ENCODE data around the gene SMARCAL1.

Gene SMARCAL1

DNA sequence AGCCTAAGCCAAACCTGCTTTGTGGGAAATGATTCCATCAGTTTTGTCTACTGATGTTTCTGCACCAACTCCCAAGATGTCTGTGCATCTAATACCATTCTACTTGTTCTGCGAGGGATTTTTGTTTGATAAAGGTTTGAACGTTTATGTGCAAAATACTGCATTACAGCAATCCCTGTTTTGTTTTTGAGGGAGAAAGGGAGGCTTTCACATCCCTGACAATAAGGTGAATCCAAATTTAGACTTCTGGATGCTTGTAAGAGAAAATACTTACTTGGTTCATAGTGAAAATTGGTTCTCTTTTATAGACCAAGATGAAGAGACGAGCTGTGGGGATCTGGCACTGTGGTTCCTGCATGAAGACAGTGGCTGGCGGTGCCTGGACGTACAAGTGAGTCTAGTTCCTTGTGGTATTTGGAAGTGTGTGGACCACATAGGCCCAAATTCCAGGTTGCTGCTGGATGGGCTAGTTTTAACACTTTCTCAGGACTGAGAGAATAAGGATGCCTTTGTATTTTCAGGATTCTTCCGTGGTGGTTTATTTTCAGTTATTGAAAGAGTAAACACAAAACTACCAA is 87.4 kb downstream of the SMARCAL1 start:
- in situ Hi-C loops (cut with MboI; ENCODE audit: low sequenced_read_pairs), result loop anchor here (25.0 kb wide), 1 partner anchor 163 kb away; no protein-coding TSS in a partner anchor

DNA sequence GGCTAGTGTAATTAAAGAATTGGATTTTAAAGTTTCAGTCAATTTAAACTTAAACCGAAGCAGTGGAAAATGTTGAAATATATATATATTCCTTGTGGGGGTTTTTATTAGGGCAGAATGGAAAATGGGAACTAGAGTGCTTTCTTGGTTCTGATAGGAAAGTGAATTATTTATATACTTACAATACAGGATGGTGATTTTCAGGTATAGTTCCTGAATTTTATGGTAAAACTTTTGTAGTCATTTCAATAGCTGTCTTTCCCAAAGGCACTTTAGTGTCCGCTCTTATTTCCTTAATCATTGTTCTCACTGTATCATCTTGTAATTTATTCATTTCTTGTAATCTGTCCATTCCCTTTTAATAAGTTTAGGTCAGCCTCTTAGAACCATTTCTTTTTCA is 88.3 kb downstream of the SMARCAL1 start:
- in situ Hi-C loops (cut with MboI; ENCODE audit: low sequenced_read_pairs), result loop anchor here (25.0 kb wide), 1 partner anchor 162 kb away; no protein-coding TSS in a partner anchor

DNA sequence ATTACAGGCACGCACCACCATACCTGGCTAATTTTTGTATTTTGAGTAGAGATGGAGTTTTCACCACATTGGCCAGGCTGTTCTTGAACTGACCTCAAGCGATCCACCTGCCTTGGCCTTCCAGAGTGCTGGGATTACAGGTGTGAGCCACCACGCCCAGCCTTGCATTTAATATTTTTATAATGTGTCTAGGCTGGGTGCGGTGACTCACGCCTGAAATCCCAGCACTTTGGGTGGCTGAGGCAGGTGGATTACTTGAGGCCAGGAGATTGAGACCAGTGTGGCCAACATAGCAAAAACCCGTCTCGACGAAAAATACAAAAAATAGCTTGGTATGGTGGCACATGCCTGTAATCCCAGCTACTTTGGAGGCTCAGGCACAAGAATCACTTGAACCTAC is 89.6 kb downstream of the SMARCAL1 start:
- in situ Hi-C loops (cut with MboI; ENCODE audit: low sequenced_read_pairs), result loop anchor here (25.0 kb wide), 1 partner anchor 160 kb away; no protein-coding TSS in a partner anchor

DNA sequence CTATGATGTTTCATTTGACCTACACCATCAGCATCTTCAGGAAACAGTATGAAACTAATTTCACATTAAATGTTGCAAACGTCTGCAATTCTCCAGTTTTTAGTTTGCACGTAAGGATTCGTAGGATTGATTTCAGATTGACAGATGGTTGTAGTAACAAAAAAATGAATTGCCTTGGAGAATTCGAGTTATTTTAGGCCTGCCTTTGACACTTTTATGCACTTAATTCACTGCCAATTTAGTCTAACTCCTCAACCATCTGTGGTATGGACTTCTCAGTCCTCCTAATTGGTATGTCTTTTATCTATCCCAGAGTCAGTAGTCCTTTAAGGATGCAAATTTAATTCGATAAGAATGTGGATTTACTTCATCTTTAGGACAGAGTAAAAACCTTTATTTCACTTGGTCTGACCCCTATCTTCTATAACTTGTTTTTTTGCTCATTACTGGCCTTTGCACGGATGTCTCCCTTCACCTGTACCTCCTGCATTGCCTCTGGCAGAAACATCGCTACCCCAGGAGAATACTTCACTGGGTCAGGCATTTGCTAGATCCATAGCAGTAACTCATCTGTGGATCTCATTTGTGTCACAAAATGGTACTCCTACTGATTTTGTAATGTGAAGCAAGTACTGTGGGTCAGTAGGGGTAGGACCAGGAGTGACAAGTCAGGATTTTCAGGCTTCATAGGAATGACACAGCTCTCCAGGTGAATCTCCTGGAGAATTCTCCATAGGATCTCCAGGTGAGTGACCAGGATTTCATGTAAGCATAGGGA is 90.3 kb downstream of the SMARCAL1 start:
- in situ Hi-C loops (cut with MboI; ENCODE audit: low sequenced_read_pairs), result loop anchor here (25.0 kb wide), 1 partner anchor 160 kb away; no protein-coding TSS in a partner anchor

DNA sequence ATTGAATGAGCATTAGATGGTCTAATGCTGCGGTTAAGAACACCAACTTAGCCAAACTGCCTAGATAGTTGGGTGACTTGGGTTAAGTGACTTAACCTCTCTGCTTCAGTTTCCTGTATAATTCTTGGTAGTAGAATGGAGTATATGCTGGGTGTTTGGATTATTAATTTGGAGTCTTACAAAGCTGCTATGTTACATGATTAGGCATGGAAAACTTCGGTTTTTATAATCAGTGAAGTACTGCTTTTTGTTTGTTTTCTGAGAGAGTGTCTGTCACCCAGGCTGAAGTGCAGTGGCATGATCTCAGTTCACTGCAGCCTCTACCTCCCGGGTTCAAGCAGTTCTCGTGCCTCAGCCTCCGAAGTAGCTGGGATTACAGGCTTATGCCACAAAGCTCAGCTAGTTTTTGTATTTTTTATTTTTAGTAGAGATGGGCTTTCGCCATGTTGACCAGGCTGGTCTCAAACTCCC is 90.9 kb downstream of the SMARCAL1 start:
- in situ Hi-C loops (cut with MboI; ENCODE audit: low sequenced_read_pairs), result loop anchor here (25.0 kb wide), 1 partner anchor 159 kb away; no protein-coding TSS in a partner anchor

DNA sequence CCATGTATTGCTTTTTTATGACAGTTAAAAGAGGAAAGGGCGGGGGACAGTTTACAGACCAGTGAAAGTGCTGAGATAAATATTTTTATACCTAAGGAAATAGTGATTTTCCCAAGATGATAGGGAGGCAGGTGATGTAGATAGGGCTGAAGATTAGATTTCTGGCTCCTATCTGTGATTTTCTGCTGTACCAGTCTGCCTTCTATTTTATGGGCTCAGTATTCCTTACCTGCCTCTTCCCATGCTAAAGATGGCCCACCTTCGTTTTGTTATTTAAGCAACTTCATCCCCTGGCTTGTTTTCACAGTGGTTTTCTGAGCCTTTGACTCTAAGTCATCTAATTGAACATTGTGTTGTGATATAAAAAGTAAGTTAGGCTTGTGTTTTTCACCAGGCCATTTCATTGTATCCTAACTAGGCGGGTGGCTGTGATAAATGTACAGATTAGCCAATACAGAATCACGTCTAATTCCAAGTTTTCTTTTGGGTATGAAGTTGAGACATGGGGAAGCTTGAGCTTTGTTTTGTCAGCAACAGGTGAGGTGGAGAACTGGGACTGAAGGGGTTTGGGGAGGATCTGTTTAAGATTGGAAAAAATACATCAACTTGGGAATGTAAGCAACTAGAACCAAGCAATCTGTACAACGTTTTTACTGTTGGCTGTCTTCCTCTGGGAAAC is 91.6 kb downstream of the SMARCAL1 start:
- in situ Hi-C loops (cut with MboI; ENCODE audit: low sequenced_read_pairs), result loop anchor here (25.0 kb wide), 1 partner anchor 158 kb away; no protein-coding TSS in a partner anchor

DNA sequence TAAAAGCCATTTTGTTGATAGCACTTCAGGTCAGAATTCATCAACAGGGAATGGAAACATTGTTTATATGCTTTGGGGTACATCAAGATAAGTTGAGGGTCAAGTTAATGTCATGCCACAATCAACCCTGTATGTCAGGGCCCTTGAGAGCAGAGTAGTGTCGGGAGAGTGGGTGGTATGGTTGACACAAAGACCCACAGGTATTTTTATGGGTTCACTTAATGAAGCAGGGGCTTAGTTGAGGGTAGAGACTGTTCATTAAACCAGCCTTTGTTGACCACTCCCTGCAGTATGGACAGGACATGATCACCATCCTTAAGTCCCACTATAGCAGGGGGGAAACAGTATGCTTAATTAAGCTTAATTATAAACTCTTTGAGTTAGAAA is 92.1 kb downstream of the SMARCAL1 start:
- in situ Hi-C loops (cut with MboI; ENCODE audit: low sequenced_read_pairs), result loop anchor here (25.0 kb wide), 1 partner anchor 158 kb away; no protein-coding TSS in a partner anchor

DNA sequence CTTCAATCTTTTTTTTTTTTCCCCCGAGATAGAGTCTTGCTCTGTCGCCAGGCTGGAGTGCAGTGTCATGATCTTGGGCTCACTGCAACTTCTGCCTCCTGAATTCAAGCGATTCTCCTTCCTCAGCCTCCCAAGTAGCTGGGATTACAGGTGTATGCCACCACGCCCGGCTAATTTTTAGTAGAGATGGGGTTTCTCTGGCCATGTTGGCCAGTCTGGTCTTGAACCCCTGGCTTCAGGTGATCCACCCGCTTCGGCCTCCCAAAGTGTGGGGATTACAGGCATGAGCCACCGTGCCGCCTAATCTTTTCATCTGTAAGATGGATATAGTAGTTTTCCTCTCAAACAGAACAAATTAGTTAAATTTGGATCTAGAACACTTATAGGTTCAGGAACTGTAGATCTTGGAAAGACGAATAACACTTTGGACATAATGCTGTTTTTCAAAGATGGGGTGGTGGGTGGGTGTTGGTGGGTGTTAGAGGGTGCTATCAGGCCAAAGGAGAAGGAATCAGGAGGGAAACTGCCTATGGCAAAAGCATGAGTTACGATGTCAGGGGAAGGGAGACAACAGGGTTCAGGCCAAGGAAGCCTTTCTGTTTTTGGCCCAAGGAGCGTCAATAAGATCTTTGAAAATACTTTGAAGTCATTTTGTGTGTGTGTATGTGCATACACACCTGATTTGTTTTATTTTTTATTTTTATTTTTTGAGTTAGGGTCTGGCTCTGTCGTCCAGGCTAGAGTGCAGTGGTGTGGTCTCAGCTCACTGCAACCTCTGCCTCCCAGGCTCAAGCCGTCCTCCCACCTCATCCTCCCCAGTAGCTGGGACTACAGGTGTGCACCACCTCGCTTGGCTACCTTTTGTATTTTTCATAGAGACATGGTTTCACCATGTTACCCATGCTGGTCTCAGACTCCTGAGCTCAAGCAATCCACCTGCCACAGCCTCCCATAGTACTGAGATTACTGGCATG is 93.1 kb downstream of the SMARCAL1 start:
- in situ Hi-C loops (cut with MboI; ENCODE audit: low sequenced_read_pairs), result loop anchor here (25.0 kb wide), 1 partner anchor 157 kb away; no protein-coding TSS in a partner anchor

DNA sequence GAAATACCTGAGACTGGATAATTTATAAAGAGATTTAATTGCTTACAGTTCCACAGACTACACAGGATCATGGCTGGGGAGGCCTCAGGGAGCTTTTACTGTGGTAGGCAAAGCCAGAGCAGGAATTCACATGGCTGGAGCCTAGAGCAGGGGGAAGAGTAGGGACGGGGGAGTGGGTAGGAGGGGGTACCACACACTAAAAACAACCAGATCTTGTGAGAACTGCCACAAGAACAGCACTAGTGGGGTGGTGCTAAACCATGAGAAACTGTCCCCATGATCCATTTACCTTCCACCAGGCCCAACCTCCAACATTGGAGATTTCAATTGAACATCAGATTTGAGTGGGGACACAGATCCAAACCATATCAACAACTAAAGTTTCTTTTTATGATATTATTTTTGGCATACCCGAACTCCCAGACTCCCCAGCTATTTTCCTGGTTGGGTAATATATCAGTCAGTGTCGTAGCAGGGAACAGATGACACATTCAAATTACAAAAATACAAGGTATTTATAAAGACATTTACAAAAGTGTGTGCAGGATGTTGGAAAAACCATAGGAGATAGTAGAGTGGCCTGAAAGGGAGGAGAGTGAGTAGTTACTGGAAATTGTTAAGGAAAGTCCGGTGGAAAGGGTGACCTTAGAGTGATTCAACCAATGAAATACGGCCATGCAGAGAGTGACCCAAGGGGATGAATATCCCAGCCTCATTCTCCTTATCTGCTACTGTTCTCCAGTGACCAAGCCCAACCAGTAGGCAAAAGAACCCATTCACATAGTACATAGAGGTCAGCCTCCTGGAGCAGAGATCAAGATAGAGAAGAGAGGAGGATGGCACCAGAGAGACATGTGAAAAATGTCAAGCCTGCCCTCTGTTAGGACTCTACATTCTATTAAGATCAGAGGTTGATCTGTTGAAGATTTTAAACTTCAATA is 95.2 kb downstream of the SMARCAL1 start:
- in situ Hi-C loops (cut with MboI; ENCODE audit: low sequenced_read_pairs), result loop anchor here (25.0 kb wide), 1 partner anchor 155 kb away; no protein-coding TSS in a partner anchor

DNA sequence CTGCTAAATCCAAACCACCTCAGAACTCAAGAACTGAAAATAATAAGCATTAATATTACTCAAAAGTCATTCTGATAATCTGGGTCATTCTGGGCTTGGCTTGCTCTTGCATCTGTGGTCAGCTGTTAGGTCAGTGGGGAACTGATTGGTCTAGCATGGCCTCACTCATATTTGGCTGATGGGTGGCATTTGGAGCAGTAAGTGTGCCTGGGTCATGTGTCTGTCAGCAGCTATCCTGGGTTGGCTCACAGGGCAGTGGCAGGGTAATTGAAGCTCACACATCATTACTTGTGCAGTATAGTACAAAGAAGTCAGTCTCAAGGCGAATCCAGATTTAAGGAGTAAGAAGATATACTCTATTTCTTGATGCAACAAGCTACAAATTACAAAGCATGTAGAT is 95.9 kb downstream of the SMARCAL1 start:
- in situ Hi-C loops (cut with MboI; ENCODE audit: low sequenced_read_pairs), result loop anchor here (25.0 kb wide), 1 partner anchor 154 kb away; no protein-coding TSS in a partner anchor

DNA sequence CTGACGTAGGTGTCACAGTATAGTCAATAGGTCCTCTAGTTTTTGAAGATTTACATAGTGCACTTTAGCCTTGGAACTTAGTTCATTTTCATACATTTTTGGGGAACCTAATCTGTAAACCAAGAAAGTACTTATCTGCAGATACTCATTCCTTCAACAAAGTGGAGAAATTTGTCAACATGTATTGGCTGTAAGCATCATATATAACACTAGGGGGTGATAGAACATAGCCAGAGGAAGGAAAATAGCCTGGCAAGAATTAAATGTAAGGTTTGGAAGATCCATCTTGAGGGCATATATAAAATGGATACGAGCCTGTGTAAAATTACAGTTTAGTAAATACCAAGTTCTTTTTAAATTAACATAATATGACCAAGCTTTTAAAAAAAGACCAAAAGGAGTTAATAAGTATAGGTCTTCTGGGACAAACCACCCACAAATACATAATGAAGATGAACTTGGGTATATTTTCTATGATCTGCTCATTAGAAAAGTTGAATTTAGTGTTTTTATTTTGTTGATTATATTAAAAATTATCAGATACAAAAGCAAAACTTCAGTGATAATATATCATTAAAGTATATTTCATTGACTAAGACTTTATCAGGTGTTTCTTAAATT is 104.6 kb downstream of the SMARCAL1 start:
- in situ Hi-C loops (cut with MboI; ENCODE audit: low sequenced_read_pairs), result loop anchor here (25.0 kb wide), 1 partner anchor 145 kb away; no protein-coding TSS in a partner anchor

DNA sequence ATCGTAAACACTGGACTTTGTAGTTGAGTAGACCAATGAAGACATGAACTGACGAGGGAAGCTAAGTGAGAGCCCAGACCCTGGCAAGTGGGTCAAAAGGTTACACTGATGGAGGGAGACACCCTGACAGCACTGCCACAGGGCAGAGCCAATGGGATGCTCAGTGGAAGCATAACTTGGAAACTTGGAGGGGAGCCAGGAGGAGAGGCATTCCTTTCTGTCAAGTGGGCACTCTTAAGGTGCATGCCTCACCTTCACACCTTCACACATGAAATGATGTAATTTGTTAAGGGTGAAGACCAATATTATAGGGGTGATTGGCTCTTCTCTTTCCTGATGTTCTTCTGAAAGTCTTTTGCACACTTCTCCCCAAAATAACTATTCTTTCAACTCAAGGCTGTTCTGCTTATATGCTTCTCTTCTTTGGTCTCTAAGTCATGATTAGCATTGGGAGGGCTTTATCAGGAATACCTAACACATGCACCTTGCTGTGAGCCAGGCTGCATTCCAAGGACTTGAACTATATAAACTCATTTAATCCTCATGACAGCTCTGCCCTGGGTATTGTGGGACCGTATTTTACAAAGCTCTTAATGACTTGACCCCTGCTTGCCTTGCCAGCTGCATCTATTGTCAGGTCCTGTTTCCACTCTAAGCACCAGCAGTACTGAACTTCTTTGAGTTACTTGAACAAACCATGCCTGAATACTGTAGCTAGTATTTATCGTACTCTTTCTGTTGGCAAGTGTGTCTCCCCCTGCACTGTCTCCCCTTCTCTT is 105.4 kb downstream of the SMARCAL1 start:
- in situ Hi-C loops (cut with MboI; ENCODE audit: low sequenced_read_pairs), result loop anchor here (25.0 kb wide), 1 partner anchor 145 kb away; no protein-coding TSS in a partner anchor

DNA sequence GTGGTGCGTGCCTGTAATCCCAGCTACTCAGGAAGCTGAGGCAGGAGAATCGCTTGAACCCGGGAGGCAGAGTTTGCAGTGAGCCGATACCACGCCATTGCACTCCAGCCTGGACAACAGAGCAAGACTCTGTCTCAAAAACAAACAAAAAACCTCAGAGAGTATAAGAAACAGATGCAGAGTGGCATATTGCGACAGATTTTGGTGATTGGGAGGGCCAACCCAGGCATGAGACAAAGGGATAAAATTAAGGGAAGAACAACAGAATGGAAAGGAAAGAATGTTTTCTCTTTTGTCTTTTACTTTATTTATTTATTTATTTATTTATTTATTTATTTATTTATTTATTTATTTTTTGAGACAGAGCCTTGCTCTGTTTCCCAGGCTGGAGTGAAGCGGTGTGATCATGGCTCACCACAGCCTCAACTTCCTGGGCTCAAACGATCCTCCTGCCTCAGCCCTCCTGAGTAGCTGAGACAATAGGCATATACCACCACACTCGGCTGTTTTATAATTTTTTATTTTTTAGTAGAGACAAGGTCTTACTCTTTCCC is 106.4 kb downstream of the SMARCAL1 start:
- in situ Hi-C loops (cut with MboI; ENCODE audit: low sequenced_read_pairs), result loop anchor here (25.0 kb wide), 1 partner anchor 144 kb away; no protein-coding TSS in a partner anchor

DNA sequence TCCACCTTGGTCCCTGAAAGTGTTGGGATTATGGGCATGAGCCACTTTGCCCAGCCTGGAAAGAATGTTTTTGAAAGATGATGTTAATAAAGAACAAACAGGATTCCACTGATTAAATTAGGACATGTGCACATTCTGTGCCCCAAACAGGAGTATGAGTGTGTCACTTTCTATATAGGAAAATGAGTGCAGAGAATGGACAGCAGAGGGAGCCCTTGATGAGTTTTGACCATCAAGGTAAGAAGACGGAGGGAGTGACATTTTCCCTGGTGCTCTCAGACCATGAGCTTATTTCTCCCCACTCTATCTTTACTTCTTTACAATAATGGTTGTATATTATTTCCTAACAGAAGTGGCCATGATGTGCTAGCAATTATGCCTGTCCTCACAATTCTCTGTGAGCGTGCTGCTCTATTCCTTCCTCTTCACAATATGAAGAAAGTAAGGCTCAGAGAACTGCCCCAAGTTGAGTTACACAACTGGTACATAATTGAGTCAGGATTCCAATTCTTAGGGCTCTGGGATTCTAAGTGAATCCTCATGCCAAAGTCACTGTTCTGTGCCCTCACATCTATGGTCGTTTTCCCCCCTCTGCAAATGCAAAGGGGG is 107.0 kb downstream of the SMARCAL1 start:
- in situ Hi-C loops (cut with MboI; ENCODE audit: low sequenced_read_pairs), result loop anchor here (25.0 kb wide), 1 partner anchor 143 kb away; no protein-coding TSS in a partner anchor

DNA sequence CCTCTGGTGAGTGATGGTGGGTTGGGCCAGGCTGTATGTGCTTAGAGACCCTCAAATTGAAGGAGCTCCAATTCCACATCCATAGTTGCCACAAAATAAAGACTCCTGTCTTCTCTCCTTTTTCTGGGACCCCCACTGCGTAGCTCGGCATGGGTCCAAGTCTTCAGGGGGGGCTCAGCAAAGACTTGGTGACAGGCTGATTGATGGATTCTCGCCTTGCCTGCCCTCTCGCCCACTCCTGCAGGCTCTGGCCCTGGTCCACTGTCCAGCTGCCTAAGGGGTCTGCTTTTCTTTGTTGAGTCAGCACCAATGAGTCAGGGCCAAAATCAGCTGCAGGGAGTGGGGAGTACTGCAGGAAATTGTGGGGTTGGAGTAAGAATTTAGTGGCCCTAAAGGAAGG is 107.8 kb downstream of the SMARCAL1 start:
- in situ Hi-C loops (cut with MboI; ENCODE audit: low sequenced_read_pairs), result loop anchor here (25.0 kb wide), 1 partner anchor 142 kb away; no protein-coding TSS in a partner anchor

DNA sequence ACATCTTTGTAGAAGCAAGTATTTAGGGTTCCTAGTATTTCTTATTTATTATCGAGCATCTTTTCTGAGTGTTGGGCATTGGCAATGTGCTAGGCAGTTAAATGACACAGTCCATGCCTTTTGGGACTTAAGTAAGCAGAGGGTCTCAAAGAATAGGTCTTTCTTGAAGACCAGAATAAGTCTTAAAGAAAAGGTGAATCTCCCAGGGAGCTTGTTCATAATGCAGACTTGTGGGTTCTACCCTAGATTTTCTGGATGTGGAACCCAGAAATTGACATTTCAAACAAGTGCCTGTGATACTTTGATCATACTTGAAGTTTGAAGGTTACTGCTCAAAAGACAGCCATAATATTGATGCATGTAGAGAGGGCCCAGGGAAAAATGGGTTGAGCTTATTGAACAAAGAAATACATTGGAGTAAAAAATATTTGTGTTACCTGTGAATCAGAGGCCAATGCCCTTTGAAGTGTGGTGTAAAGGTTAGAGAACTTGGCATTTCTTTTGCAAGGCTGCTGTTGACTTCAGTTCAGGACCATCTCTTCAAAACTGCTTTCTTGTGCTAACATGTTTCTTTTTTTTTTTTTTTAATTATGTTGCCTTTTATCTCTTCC is 110.7 kb downstream of the SMARCAL1 start:
- in situ Hi-C loops (cut with MboI; ENCODE audit: low sequenced_read_pairs), result loop anchor here (25.0 kb wide), 1 partner anchor 139 kb away; no protein-coding TSS in a partner anchor
